ENCODE measurements around the gene NDRG4.

The NDRG4 gene, protein sequence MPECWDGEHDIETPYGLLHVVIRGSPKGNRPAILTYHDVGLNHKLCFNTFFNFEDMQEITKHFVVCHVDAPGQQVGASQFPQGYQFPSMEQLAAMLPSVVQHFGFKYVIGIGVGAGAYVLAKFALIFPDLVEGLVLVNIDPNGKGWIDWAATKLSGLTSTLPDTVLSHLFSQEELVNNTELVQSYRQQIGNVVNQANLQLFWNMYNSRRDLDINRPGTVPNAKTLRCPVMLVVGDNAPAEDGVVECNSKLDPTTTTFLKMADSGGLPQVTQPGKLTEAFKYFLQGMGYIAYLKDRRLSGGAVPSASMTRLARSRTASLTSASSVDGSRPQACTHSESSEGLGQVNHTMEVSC

DNA sequence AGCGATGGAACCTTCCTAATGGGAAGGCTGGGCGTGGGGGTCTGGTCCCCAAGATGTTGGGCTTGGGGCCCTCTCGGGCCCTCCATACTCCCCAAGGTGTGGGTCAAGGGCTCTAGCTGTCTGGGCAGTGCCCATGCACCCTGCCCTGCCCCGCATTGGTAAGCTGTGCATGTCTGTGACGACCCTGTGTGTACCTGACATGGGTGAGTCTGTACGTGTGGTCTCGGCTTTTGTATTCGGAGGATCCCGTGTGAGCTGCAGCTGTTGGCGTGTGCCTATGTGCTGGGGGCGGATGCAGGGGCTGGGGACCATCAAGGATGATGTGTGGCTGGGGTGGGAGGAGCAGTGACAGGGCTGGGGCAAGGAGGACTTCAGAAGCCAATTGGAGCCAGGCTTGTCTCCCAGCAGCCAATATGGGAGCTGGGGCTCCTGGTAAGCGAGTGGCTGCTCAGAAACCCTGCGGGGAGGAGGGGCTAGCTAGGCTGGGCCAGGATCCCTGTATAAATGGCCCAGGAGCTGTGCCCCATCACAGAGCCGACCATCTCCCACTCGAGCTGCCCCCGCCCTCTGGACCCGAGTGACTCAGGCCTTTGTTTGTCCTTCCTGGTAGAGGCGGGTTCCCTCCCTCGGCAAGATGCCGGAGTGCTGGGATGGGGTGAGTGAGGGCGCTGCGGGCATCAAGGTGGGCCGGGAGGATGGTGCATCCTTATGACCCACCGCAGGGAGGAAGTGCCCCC is at the start of gene NDRG4:
Gene NDRG4 (plus strand): TSS at position 529 of the 737 bp plus-strand sequence. CDS start 106 bp downstream, at position 635.
- no peak for DNase-seq (ENCODE audit: low read depth)

DNA sequence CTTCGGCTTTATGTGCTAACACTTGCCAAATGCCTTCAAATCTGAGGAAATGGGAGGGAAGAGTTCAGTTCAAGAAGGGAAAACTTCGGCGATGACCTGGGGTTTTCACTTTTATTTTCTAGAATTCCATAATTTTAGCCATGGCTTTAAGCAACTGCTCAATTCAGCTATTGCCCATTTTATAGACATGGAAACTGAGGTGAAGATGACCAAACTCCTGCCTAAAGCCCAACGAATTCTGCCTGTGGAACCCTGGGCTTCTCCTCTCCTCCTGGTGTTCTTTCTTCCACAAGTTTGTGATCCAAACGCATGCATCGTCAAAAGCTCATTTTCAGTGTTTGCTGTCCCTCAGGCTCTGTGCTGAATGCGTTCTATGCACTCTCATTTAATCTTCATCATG is 49.4 kb upstream of the NDRG4 start:
- no peak for DNase-seq (ENCODE audit: low read depth)

DNA sequence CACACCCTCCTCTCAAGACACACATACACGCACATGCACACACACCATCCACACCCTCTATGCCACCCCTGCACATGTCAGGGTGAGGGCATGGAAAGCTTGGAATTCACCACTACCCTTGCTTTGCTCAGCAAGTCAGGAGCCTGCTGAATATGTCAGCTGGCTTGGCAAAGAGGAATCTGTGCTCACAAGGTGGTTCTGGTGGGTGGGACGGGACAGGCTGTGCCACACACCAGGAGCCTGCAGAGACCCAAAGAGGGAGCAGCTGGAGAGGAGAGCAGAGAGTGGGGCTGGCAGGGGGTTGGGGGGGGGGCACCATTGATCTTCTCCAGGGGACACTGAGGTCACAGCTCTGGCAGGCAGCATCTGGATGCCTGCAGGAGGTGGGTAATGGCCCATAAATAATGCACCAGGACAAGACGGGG is 48.7 kb upstream of the NDRG4 start:
- DNase-seq (ENCODE audit: low read depth) = no peak

DNA sequence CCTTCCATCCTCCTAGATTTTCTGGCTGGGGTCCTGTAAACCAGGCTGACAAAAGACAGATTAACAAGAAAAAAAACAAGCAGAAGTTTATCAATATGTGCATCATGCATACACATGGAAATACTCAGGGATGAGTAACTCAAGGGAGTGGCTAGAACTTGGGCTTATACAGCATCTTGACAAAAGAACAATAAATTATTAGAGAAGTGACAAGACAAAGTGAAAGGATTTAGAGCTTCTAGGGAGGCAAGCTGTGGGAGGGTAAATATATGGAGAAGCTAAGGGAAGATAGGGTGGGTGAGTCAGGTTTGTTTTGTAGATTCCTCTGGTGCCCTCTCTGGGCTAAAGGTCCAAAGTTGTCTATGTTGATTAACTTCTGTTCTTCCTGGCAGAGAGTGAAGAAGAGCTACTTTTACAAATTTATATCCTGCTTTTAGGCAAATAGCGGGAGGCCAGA is 48.0 kb upstream of the NDRG4 start:
- no peak for DNase-seq (ENCODE audit: low read depth)

DNA sequence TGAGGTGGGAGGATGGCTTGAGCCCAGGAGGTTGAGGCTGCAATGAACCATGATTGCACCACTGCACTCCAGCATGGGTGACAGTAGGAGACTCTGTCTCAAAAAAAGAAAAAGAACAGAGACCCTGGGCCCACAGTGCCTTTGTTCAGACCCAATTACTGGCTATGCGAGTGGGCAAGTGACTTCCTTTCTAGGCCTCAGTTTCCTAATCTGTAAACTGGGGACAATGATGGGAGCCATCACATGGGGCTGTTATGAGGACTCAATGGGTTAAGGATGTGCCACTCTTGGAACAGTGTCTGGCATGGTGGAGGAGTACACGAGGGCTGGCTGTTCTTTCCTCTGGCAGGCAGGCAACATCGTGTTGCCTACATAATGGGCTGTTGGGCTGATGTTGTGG is 47.3 kb upstream of the NDRG4 start:
- no peak for DNase-seq (ENCODE audit: low read depth)

DNA sequence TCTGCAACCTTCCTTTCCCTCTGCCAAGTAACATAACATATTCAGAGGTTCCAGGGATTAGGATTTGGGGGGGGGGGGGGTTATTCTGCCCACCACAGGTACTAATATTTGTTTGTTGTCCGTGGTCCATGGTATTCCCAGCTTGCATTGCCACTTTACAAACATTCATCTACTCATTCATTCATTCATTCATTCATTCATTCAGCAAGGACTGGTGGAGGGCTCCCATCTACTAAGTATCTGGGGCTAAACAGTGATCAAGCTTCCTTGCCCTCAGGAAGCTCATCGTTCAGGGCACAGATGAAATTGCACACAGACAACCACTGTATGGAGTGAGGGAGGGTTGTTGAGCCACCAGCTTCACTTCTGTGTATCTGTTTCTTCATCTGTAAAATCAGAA is 45.8 kb upstream of the NDRG4 start:
- no peak for DNase-seq (ENCODE audit: low read depth)

DNA sequence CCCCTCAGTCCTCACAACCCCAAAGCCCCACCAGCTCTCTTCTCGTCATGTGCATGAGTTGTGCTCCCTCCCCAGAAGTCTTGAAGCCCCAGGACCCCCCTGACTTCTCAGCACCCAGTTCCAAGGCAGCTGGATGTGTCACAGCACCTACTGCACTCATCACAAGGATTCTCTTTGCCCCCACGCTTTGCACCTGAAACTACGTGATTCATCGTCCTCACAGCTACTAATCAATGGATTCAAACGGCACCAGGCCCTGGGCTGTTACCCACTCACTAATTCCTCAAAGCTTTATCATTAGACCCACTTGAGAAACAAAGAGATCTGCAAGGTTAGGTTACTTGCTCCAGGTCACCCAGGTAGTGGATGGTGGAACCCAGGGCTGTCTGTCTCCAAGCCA is 45.1 kb upstream of the NDRG4 start:
- no peak for DNase-seq (ENCODE audit: low read depth)

DNA sequence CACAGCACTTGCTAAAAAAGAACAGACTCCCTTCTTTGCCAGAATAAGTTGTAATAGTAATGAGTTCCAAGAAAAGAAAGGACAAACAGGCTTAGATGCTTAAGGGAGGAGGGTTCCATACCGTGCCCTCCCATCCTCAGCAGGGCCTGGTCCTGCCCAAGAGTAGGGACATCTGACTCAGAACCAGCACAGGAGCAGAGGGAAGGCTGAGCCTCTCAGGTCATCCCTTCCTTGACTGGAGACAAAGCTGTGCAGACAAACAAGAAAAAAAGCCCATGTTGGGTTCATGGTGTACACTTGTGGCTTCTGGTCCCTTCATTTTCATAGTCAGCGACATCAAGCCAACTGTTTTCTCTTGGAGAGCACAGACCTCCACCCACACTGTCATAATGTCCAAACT is 44.2 kb upstream of the NDRG4 start:
- DNase-seq (ENCODE audit: low read depth) = no peak

DNA sequence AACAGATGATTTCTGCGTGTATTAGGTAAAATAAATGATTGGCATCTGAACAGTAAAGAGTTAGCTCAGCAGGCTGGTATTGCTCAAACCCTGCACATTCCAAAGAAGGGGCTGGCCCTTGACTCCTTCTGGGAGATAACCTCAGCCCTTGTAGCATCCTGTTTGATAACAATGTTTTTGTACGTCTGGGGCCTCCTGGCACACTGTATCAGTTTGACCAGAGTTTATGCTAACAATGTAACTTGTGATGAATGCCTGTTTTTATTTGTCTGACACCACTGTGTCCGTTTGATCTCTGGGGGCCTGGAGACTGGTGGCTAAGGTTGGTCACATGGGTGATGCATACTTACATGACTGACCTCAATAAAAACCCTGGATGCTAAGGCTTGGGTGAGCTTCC is 43.8 kb upstream of the NDRG4 start:
- no peak for DNase-seq (ENCODE audit: low read depth)

DNA sequence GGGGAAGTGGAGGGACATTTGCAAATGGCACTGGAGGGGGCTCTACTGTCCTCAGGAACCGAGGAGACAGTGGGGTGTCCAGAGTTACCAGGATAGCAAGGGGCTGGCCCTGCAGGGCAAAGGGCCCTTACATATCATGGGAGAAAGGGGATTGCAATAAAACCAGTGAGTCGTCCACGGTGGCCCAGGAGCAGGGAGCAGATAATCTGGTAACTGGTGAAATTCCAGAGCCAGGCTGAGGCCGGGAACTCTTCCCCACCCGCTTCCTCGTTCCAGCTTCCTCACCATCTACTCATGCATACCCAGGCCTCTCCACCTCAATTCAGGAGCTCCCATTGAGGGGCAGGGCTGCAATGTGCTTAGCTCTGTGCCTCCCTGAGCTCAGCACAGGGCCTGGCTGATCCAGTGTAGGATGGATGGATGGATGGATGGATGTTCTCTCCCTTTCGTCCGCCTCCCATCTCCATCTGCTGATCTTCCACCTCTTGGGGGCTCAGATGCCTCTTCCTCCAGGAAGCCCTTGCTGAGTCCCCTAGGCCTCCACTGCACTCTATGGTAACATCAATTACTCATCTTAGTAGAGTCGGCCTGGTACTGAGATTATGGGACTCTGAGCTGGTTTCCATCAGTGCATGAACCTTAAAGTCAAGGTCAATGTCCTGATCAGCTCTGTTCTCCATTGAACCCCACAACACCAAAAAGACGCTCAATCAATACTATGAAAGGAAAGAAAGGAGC is 41.2 kb upstream of the NDRG4 start:
- no peak for DNase-seq (ENCODE audit: low read depth)

DNA sequence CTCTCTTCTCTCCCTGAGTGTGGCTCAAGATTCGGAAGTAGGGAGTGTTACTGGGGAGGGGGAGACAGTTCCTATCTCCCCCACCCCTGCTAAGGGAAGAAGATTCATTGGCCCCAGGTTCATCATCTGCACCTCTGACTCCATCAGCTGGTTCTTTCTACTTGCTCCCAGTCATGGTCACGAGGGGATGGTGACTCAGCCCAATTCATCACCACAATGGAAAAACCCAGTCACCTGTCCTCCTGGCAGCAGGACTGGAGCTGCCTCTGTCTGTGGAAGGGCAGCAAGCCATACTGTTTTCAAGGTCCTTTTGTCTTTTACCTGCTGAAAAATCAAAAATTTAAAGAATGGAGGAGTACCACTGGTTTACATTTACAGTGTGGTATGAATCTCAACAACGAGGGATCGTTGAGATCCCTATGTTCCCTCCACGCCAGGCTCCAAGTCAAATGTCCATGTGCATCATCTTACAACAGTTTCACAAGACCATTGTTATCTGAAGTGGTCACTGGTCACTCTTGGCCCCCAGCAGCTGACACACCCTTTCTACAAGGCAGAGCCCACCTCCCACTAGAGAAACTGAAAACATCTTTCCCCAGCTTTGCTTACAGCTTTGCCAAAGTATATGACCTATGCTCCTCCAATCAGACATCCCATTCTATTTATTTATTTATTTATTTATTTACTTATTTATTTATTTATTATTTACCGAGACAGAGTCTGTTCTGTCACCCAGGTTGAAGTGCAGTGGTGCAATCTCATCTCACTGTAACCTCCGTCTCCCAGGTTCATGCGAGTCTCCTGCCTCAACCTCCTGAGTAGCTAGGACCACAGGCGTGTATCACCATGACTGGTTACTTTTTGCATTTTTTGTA is 40.4 kb upstream of the NDRG4 start:
- no peak for DNase-seq (ENCODE audit: low read depth)

DNA sequence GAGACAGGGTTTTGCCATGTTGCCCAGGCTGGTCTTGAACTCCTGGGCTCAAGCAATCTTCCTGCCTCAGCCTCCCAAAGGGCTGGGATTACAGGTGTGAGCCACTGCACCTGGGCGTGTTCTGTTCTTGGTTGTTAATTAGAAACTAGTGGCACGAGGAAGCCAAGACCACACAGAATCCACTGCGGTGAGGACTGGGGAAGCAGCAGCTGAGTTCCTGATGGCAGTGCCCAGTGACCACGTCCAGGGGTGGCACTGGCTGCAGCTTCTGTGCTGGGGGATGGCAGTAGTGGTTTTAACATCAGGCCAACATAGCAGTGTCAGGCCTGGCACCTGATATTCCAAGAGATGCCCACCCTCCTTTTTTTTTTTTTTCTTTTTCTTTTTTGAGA is 39.7 kb upstream of the NDRG4 start:
- DNase-seq (ENCODE audit: low read depth) = no peak

DNA sequence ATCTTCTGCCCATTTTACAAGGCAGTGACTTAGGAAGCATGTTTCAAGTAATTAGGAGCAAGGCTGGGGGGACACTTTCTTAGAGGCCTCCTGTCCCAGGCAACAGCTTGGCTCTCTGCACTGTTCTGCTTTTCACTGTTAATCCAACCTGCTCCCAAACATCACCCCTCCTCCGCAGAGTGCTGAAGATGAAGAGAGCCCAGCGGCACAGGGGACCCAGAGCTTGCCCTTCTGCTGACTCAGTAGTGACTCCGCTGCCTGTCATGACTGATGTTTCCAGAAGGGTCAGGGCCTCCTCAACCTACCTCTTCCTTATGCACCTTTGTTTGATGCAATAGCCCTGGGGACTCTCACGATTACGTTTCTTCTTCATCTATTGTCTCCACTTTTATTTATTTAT is 38.9 kb upstream of the NDRG4 start:
- DNase-seq (ENCODE audit: low read depth) = no peak

DNA sequence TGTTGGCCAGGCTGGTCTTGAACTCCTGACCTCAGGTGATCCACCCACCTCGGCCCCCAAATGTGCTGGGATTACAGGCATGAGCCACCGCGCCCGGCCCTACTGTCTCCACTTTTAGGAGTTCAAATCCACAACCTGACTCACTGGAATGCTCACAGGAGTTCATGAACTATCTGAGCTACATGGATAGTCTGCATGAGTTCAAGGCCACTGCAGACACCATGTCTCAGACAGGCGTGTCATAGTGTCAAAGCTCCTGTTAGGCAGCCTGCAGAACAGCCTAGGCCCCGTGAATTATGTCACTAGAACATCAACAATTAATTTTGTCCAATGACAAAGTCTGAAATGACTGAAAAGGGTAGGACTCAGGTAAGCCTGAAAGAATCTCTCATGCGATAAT is 38.3 kb upstream of the NDRG4 start:
- no peak for DNase-seq (ENCODE audit: low read depth)

DNA sequence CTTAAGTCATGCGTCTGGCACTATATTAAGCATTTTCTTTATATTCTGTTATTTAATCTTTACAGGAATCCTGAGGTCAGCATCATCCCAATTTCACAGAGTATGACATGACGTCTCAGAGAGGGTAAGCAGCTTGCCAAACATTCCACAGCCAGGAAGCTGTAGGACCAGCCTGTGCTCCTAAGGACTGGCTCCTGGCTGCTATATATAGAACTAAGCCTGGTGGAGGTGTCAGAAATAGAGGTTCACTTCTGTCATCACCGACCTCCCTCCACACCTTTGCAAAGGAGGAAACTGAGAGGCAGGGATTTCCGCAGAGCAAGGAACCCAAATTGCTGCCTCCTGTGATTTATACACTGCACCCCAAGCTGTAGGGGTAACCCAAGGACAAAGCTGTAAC is 37.9 kb upstream of the NDRG4 start:
- DNase-seq (ENCODE audit: low read depth) = no peak

DNA sequence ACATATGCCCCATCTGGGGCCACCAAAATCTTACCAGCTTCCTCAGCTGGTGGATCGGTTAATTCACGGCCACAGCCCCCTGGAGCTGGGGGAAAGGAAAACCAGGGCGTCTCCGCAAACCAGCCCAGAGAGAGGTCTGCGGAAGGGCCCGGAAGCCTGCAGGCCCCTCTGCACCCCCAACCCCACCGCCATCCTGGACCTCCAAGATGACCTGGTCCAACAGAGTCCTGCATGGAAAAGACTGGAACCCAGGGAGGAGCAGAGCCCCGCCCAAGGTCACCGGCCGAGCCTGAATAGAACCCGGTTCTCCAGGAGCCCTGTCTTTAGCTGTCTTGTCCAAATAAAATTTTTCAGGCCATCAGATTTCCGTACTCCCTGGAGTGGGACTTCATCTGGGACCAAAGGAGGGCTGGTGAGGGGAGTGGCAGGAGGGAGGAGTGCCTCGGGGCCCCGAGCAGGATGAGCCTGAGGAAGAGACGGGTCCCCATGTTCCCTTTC is 37.4 kb upstream of the NDRG4 start:
- no peak for DNase-seq (ENCODE audit: low read depth)

DNA sequence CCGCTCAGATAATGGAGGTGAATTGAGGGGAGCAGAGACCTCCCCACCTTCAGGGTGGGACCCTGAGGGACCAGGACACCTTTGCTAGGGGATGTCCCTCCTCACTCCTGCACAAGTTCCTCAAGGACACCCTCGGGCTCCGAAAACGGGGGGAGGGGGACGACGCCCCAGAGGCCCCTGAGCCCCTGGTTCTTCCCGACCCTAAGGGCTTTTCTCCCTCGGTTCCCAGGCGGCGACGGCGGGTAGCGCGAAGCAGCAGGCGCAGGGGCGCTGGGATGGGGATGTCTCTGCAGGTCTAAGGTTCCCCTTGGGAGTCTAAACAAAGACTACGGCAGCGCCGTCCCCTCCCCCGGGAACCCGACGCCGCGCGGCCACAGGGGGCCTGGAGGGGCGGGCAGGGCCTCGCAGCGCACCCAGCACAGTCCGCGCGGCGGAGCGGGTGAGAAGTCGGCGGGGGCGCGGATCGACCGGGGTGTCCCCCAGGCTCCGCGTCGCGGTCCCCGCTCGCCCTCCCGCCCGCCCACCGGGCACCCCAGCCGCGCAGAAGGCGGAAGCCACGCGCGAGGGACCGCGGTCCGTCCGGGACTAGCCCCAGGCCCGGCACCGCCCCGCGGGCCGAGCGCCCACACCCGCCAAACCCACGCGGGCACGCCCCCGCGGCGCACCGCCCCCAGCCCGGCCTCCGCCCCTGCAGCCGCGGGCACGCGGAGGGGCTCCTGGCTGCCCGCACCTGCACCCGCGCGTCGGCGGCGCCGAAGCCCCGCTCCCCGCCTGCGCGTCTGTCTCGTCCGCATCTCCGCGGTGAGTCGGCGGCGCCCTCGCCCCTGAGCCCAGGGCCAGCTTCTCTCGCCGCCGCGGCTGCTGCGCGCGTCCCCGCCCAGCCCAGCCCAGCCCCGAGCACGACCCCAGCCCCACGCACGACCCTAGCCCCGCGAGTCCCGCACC is 36.7 kb upstream of the NDRG4 start:
- no peak for DNase-seq (ENCODE audit: low read depth)

DNA sequence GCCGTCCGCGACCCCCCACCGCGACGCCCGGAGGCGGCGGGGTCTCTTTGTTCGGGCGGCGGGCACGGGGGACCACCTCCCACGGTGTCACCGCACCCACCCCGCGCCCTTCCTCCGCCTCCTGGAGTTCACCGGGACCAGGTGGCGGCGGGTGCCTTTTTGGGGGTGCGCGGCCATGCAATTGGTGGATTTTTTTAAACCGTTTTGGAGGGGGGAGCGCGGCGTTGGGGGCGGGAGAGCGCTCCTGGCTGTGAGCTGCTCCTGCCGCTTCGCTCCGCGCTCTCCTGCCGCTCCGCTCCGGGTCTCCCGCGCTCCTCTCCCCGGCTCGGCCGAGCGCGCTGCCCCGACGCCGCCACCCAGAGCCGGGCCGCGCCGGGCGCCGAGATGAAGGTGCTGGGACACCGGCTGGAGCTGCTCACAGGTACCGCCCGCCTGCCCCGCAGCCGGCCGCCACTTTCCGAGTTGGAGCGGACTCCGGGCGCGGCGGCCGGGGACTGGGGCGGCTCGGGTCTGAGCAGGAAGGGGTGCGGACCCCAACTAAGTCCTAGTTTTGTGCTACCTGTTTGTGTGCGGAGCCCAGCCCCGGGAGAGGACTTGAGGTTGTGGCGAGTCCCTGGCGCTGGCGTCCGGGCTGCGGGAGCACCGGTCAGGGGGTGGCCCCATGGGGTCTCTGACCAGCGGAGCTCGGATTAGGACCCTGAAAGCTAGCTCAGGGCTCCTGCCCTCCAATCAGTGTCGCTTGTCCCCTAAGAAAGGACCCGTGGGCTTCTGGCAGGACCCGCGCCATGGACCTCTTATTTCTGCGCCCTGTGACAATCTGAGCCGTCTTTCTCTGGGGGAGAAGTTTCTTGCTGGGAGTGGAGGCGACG is 35.7 kb upstream of the NDRG4 start:
- no peak for DNase-seq (ENCODE audit: low read depth)

DNA sequence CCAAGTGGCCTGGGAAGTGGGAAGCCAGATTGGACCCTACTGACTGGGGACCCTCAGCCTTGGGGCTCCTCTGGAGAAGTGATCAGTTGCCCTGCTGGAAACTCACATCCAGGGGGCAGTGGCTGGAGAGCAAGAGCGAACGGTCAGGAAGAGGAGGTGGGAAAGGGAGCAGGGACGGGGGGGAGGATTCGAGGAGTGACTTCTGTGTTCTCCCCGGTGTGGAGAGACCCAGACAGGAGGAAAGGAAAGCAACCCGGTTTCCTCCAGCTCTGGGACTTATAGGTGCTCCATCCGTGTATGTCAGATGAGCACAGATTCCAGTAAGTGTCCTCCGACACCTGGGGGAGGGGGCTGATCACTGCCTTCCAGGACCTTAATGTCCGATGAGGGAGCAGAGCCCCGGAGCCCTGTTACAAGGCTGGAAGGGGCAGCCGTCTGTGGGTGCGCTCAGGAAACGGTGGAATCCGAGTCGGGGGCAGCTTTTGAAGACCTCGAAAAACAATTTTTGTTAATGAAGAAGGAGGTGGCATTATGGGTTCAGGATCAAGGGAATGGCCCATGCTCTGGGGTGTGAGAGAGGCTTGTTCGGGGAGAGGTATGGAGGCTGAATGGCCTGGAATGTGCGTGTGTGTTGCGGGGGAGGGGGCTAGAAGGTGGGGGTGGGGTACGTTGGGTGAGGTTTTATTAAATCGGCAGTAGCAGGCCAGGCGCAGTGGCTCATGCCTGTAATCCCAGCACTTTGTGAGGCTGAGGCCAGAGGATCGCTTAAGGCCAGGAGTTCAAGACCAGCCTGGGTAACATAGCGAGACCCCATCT is 34.8 kb upstream of the NDRG4 start:
- no peak for DNase-seq (ENCODE audit: low read depth)
